OCI-LY3 (cell line): ENCODE data around the gene PARD3B.

Experiments used
- H2AFZ ChIP-seq: fragments of 200-600, 300-600 bp; shearing (Covaris generic); 2 replicates; pipeline ENCODE4 v1.6.0; 2014; ENCODE audit warnings: antibody characterized with exemption, low read depth, low read length
- H3K27ac ChIP-seq: fragments of 200-600, 300-600 bp; sonication (generic); 2 replicates; pipeline ENCODE4 v1.5.1; 2014; ENCODE audit warnings: mild to moderate bottlenecking, low read length, moderate library complexity, mixed read lengths
- H3K27me3 ChIP-seq: fragments of 200-600, 300-600 bp; sonication (generic); 2 replicates; pipeline ENCODE4 v1.6.1; 2014; ENCODE audit warnings: low read depth, low read length, mixed read lengths
- H3K36me3 ChIP-seq: fragments of 200-600, 300-600 bp; sonication (generic); replicated peaks from 2 replicates; pipeline ENCODE3; 2014; ENCODE audit warnings: low read depth, low read length, mixed read lengths
- H3K4me1 ChIP-seq: fragments of 300-600, 200-600 bp; sonication (generic); 2 replicates; pipeline ENCODE4 v1.6.1; 2014; ENCODE audit warnings: low read length, mixed read lengths
- H3K4me2 ChIP-seq: fragments of 200-600, 300-600 bp; sonication (generic); 2 replicates; pipeline ENCODE4 v1.6.1; 2014; ENCODE audit warnings: low read length, mixed read lengths
- H3K4me3 ChIP-seq: fragments of 300-600, 200-600 bp; sonication (generic); 2 replicates; pipeline ENCODE4 v1.5.1; 2014; ENCODE audit warnings: antibody characterized with exemption, mild to moderate bottlenecking, low read length, moderate library complexity
- H3K79me2 ChIP-seq: fragments of 300-600, 200-600 bp; shearing (Covaris generic); 2 replicates; pipeline ENCODE4 v1.6.1; 2014; ENCODE audit warnings: mild to moderate bottlenecking, low read length, mixed read lengths
- H3K9ac ChIP-seq: fragments of 300-600, 200-600 bp; shearing (Covaris generic); 2 replicates; pipeline ENCODE4 v1.6.0; 2014; ENCODE audit warnings: mild to moderate bottlenecking, low read length, moderate library complexity
- H3K9me3 ChIP-seq: fragments of 200-600, 300-600 bp; shearing (Covaris generic); 2 replicates; pipeline ENCODE4 v1.6.1; 2014; ENCODE audit warnings: low read length, mixed read lengths; ENCODE audit not compliant: insufficient read depth
- H4K20me1 ChIP-seq: fragments of 200-600, 300-600 bp; sonication (generic); 2 replicates; pipeline ENCODE4 v1.6.1; 2016; ENCODE audit warnings: low read length, mixed read lengths; ENCODE audit not compliant: insufficient read depth
- CTCF ChIP-seq: fragments of 200-600, 300-600 bp; sonication (generic); IDR thresholded peaks from 2 replicates; pipeline ENCODE4 v1.5.1; 2014; ENCODE audit warnings: antibody characterized with exemption, low read length, low read depth
- EZH2phosphoT487 ChIP-seq: fragments of 200-600 bp; shearing (Covaris generic); IDR thresholded peaks from 2 replicates; pipeline ENCODE4 v1.6.1; 2018; ENCODE audit warnings: antibody characterized with exemption, mixed run types, low read depth

PARD3B gene

GRCh38 chr2:205589479-205589878 is 1044.2 kb downstream of the PARD3B start:
- Histone ChIP-seq H3K9ac (no peak overlapping the region), H2AFZ (no peak overlapping the region), H3K36me3 (no peaks in the 10 kb centered on the region), H3K27me3 (0 out of 2 replicates have a peak, but pooled peaks cover 3% of the 10 kb centered on the region), H3K4me2 (no peak overlapping the region), H3K4me3 (no peak overlapping the region), H3K27ac (no peak overlapping the region), H3K4me1 (no peaks in the 10 kb centered on the region), H3K9me3 (no peaks in the 10 kb centered on the region), H4K20me1 (no peaks in the 10 kb centered on the region), H3K79me2 (no peaks in the 10 kb centered on the region)
- no peak for TF ChIP-seq EZH2phosphoT487
- TF ChIP-seq CTCF: no peak

GRCh38 chr2:205590759-205591158 is 1045.5 kb downstream of the PARD3B start:
- Histone ChIP-seq H4K20me1 (no peaks in the 10 kb centered on the region), H3K36me3 (no peaks in the 10 kb centered on the region), H3K79me2 (no peaks in the 10 kb centered on the region), H3K9me3 (no peaks in the 10 kb centered on the region), H2AFZ (no peak overlapping the region), H3K9ac (no peak overlapping the region), H3K4me2 (no peak overlapping the region), H3K4me3 (no peak overlapping the region), H3K27ac (no peak overlapping the region), H3K27me3 (0 out of 2 replicates have a peak, but pooled peaks cover 3% of the 10 kb centered on the region), H3K4me1 (no peaks in the 10 kb centered on the region)
- no peak for TF ChIP-seq EZH2phosphoT487
- no peak for TF ChIP-seq CTCF

GRCh38 chr2:205593891-205594290 is 1048.6 kb downstream of the PARD3B start:
- Histone ChIP-seq H3K36me3 (no peaks in the 10 kb centered on the region), H3K4me2 (no peak overlapping the region), H2AFZ (no peak overlapping the region), H3K79me2 (no peaks in the 10 kb centered on the region), H3K27ac (no peak overlapping the region), H3K4me3 (no peak overlapping the region), H3K4me1 (no peaks in the 10 kb centered on the region), H3K9me3 (no peaks in the 10 kb centered on the region), H3K9ac (no peak overlapping the region), H4K20me1 (no peaks in the 10 kb centered on the region), H3K27me3 (peaks cover 5% of the 10 kb centered on the region; the same call in 1 of the 2 replicates)
- TF ChIP-seq CTCF (no peak), EZH2phosphoT487 (no peak)

- H3K4me2 ChIP-seq: no peak overlapping the region
- TF ChIP-seq EZH2phosphoT487: no peak
- peak; percentile 23 for TF ChIP-seq CTCF
- H3K79me2 ChIP-seq: no peaks in the 10 kb centered on the region
- H3K4me1 ChIP-seq: no peaks in the 10 kb centered on the region
- no peak overlapping the region for H2AFZ ChIP-seq
- H3K27me3 ChIP-seq: peaks cover 16% of the 10 kb centered on the region
- no peaks in the 10 kb centered on the region for H4K20me1 ChIP-seq
- H3K36me3 ChIP-seq: no peaks in the 10 kb centered on the region
- H3K9ac ChIP-seq: no peak overlapping the region
- no peak overlapping the region for H3K4me3 ChIP-seq
- no peak overlapping the region for H3K27ac ChIP-seq
- H3K9me3 ChIP-seq: no peaks in the 10 kb centered on the region
These were observed 1051.3 kb downstream of the PARD3B start for GRCh38 chr2:205596581-205596980.
